SU-DHL-6 (cell line): Measurements from ENCODE around the gene CACNB3.

Experiments used
- H2AFZ ChIP-seq: fragments of 200-600 bp; sonication (generic); 2 replicates; pipeline ENCODE4 v1.6.1; 2014; ENCODE audit warnings: low read depth, mild to moderate bottlenecking, moderate library complexity, mixed read lengths, antibody characterized with exemption, low read length; ENCODE audit not compliant: severe bottlenecking
- H3F3A ChIP-seq: fragments of 200-600 bp; shearing (Covaris generic); 2 replicates; pipeline ENCODE4 v1.6.0; 2016; ENCODE audit warnings: antibody characterized with exemption, mild to moderate bottlenecking; ENCODE audit not compliant: insufficient read depth
- H3K27ac ChIP-seq: fragments of 200-600 bp; sonication (generic); 2 replicates; pipeline ENCODE4 v1.5.1; 2016; ENCODE audit warnings: low read depth, mild to moderate bottlenecking, low read length, moderate library complexity, mixed read lengths
- H3K27me3 ChIP-seq: fragments of 200-600 bp; sonication (generic), shearing (Covaris generic); 2 replicates; pipeline ENCODE4 v1.6.0; 2014; ENCODE audit warnings: mild to moderate bottlenecking, low read length
- H3K36me3 ChIP-seq: fragments of 200-600 bp; sonication (generic); 2 replicates; pipeline ENCODE4 v1.6.1; 2014; ENCODE audit warnings: mild to moderate bottlenecking, low read length, mixed read lengths
- H3K4me2 ChIP-seq: fragments of 300-600, 200-600 bp; shearing (Covaris generic), sonication (generic); 2 replicates; pipeline ENCODE4 v1.6.0; 2014; ENCODE audit warnings: low read length, low read depth, mild to moderate bottlenecking; ENCODE audit not compliant: poor library complexity, severe bottlenecking
- H3K4me3 ChIP-seq: fragments of 200-600 bp; sonication (generic); 2 replicates; pipeline ENCODE4 v1.5.1; 2014; ENCODE audit warnings: antibody characterized with exemption, low read length, mild to moderate bottlenecking, mixed read lengths; ENCODE audit not compliant: insufficient read depth, poor library complexity, severe bottlenecking
- H3K79me2 ChIP-seq: fragments of 200-600 bp; sonication (generic); 2 replicates; pipeline ENCODE4 v1.6.1; 2014; ENCODE audit warnings: mild to moderate bottlenecking, low read length, moderate library complexity; ENCODE audit not compliant: insufficient read depth
- H3K9ac ChIP-seq: fragments of 200-600 bp; sonication (generic); 2 replicates; pipeline ENCODE4 v1.7.0; 2014; ENCODE audit warnings: mild to moderate bottlenecking, low read length
- H3K9me2 ChIP-seq: fragments of 200-600 bp; sonication (generic); replicated peaks from 2 replicates; pipeline ENCODE4 v1.6.1; 2014; ENCODE audit warnings: low read length; ENCODE audit not compliant: insufficient read depth
- H3K9me3 ChIP-seq: fragments of 200-600 bp; sonication (generic); 2 replicates; pipeline ENCODE4 v1.6.1; 2014; ENCODE audit warnings: low read length, mixed read lengths; ENCODE audit not compliant: insufficient read depth
- H4K20me1 ChIP-seq: fragments of 200-600 bp; sonication (generic); 2 replicates; pipeline ENCODE4 v1.6.1; 2014; ENCODE audit warnings: low read depth, mild to moderate bottlenecking, antibody characterized with exemption, low read length, moderate library complexity, mixed read lengths
- CTCF ChIP-seq: fragments of 200-600 bp; sonication (generic); IDR thresholded peaks from one replicate; pipeline ENCODE4 v1.5.1; 2017; ENCODE audit warnings: antibody characterized with exemption, mild to moderate bottlenecking, low read length, moderate library complexity; ENCODE audit not compliant: insufficient read depth, poor library complexity, severe bottlenecking
- EZH2phosphoT487 ChIP-seq: fragments of 200-600 bp; sonication (generic), shearing (Covaris generic); conservative IDR thresholded peaks from 2 replicates; pipeline ENCODE4 v1.6.1; 2018; ENCODE audit warnings: mild to moderate bottlenecking, antibody characterized with exemption, low read length, moderate library complexity, mixed read lengths

Gene CACNB3

GRCh38 chr12:48777501-48778400 lies 40.5 kb upstream of the CACNB3 start:
- Histone ChIP-seq H3K9me2 (no peaks in the 10 kb centered on the region), H2AFZ (no peak overlapping the region), H3K27ac (no peak overlapping the region), H3K79me2 (no peaks in the 10 kb centered on the region), H3F3A (no peaks in the 10 kb centered on the region), H3K9ac (no peak overlapping the region), H3K4me2 (no peak overlapping the region), H3K9me3 (no peaks in the 10 kb centered on the region), H3K36me3 (no peaks in the 10 kb centered on the region), H4K20me1 (no peaks in the 10 kb centered on the region), H3K4me3 (no peak overlapping the region), H3K27me3 (no peaks in the 10 kb centered on the region)
- no peak for TF ChIP-seq EZH2phosphoT487
- no peak for TF ChIP-seq CTCF

GRCh38 chr12:48779869-48780268 lies 38.4 kb upstream of the CACNB3 start:
- Histone ChIP-seq H3K9ac (no peak overlapping the region), H3K27ac (no peak overlapping the region), H3K36me3 (no peaks in the 10 kb centered on the region), H4K20me1 (no peaks in the 10 kb centered on the region), H2AFZ (no peak overlapping the region), H3K9me2 (no peaks in the 10 kb centered on the region), H3F3A (no peaks in the 10 kb centered on the region), H3K79me2 (no peaks in the 10 kb centered on the region), H3K4me2 (no peak overlapping the region), H3K4me3 (no peak overlapping the region), H3K9me3 (no peaks in the 10 kb centered on the region), H3K27me3 (no peaks in the 10 kb centered on the region)
- TF ChIP-seq CTCF (no peak), EZH2phosphoT487 (no peak)

GRCh38 chr12:48780381-48781025 lies 37.8 kb upstream of the CACNB3 start:
- TF ChIP-seq CTCF, result no peak
- TF ChIP-seq EZH2phosphoT487, result no peak
- Histone ChIP-seq H3K9me2 (no peaks in the 10 kb centered on the region), H3K9ac (no peak overlapping the region), H3K27me3 (no peaks in the 10 kb centered on the region), H3K27ac (no peak overlapping the region), H3K4me2 (no peak overlapping the region), H3K79me2 (no peaks in the 10 kb centered on the region), H2AFZ (no peak overlapping the region), H3K36me3 (no peaks in the 10 kb centered on the region), H3K4me3 (no peak overlapping the region), H3F3A (no peaks in the 10 kb centered on the region), H3K9me3 (no peaks in the 10 kb centered on the region), H4K20me1 (no peaks in the 10 kb centered on the region)
